EH (cell line): ENCODE data around the gene APRT.
"Not testable (repeated sequence)": the region's sequence is repeated elsewhere in the genome, so short reads cannot be mapped to it uniquely, and the experiment has no call there.

Experiments used
- DNase-seq: peaks from one replicate; pipeline ENCODE4 v3.0.0-alpha.2; 2015; ENCODE audit warnings: low read depth

Gene APRT

DNA sequence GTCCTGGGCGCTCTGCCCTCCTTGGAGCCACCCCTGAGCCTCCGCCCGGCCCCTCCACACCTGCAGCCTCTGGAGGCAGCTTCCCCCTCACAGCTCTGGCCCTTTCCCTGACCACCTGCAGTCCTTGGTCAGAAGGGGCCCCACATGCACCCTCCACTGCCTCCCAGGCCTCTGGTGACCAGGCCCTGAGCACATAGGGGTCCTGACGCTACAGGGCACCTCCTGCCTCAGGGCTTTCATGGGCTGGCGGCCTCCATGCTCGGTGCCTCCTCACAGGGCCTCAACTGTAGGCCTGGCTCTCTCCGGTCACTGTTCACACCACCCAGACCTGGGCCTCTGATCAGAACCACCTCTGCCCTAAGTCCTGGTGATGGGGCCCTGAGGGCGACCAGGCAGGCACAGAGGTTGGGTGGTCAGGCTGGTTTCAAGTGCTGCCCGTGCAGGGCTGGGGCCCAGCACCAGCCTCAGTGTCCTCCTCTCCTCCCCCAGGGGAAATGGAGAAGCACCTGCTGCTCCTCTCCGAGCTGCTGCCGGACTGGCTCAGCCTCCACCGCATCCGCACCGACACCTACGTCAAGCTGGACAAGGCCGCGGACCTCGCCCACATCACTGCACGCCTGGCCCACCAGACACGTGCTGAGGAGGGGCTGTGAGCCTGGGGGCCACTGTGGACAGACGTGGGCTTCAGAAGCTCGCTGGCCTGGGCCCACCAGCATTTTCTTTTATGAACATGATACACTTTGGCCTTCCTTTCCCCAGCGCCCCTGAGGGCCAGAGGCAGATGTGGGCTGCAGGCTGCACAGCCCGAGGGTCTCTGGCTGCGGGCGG lies 3.9 kb downstream of the APRT start:
- no peak for DNase-seq

DNA sequence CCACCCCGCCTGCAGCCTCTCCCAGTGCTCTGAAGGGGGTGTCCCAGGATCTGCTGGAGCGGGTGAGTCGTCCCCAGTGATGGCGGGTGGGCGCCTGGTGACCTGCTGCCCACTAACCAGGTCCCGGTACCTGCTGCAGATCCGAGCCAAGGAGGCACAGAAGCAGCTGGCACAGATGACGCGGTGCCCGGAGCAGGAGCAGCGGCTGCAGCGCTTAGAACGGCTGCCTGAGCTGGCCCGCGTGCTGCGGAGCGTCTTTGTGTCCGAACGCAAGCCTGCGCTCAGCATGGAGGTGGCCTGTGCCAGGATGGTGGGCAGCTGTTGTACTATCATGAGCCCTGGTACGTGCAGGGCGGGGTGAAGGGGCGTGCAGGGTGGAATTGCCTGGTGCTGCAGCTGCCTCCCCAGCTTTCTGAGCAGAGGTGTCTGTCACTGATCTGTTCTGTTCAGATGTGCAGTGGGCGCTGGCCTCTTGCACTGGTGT lies 4.5 kb downstream of the APRT start:
- no peak for DNase-seq

DNA sequence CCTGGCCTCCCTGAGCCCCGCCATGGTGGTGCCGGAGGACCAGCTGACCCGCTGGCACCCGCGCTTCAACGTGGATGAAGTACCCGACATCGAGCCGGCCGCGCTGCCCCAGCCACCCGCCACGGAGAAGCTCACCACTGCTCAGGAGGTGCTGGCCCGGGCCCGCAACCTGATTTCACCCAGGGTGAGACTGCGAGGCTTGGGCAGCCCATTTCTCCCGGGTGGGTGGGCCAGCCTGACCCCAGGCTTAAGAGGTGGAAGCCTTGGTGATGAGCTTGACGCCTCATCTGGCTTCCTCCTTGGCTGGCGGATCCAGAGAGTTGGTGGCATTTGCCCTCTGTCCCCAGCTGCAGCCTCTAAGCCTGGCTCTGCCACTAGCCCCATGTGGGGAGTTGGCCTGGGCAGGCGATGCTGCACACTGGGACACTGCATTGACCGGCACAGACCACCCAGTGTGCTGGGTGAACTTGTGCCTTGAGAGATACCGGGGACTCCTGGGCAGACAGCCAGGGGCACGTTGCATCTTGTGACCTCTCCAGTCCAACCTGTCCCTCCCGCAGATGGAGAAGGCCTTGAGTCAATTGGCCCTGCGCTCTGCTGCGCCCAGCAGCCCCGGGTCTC lies 5.1 kb downstream of the APRT start:
- DNase-seq = no peak

GRCh38 chr16:88805887-88806393 lies 5.8 kb downstream of the APRT start:
- DNase-seq = no peak

DNA sequence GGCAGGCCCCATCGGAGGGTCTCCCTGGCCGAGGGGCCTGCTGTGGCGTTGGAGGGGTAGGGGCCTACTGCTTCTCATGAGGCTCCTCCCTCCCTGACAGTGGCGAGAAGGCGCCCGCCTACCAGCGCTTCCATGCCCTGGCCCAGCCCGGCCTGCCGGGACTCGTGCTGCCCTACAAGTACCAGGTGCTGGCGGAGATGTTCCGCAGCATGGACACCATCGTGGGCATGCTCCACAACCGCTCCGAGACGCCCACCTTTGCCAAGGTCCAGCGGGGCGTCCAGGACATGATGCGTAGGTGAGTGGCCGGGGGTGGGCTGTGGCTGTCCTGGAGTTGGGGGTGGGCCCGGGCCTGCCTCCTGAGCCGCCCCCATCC lies 6.4 kb downstream of the APRT start:
- no peak for DNase-seq

DNA sequence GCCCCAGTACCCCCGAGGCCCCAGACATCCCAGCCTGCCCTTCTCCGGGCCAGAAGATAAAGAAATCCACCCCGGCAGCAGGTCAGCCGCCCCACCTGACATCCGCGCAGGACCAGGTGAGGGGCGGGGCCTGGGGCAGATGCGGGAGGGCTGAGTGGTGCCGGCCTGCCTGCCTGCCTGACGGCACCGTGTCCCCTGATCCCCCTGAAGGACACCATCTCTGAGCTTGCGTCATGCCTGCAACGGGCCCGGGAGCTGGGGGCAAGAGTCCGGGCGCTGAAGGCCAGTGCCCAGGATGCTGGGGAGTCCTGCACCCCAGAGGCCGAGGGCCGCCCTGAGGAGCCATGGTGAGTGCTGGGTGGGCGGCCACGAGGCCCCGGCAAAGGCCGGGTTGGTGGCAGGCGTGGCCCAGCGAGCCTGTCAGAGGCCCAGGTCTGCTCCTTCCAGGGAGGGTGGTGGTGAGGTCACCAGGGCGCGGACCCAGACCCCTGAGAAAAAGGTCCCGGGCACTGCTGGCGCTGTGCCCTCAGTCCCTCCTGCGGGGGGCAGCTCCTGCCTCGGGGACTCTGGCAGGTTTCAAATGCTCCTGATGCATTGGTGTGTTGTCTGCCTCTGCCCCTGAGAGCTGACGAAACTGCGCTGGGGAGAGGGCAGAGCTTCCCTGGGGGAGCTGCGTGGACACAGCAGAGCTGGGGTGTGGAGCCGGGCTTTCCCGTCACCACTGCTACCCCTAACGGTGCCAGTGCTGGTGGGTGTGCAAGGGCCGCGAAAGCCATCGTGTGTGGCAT lies 7.0 kb downstream of the APRT start:
- no peak for DNase-seq

DNA sequence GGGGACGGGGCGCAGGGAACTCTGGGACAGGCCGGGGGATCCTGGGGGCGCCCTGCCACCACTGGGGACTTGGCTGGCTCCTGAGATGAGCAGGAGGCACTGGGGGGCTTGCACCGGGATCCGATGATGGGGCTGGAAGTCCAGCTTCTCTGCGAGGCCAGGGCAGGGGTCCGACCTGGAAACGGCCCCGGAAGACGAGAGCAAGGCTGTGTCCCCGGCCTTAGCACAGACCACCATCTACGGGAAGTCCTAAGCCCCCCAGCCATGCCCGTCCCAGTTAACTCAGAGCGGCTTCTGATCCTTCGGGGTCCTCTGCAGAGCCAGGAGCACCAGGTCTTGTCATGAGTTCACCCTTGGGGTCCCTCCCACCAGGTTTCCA lies 7.6 kb downstream of the APRT start:
- no peak for DNase-seq

GRCh38 chr16:88803264-88803987 lies 8.3 kb downstream of the APRT start, which contains the start of gene CDT1:
TSS of gene CDT1 (plus strand) at chr16:88803789. CDS start at chr16:88803832, 43 bp downstream.
- DNase-seq = peak; percentile 78

- DNase-seq = no peak
These were observed 11.5 kb downstream of the APRT start for GRCh38 chr16:88800277-88800592.

- no peak for DNase-seq
These were observed 12.0 kb downstream of the APRT start for GRCh38 chr16:88799569-88800276.

DNA sequence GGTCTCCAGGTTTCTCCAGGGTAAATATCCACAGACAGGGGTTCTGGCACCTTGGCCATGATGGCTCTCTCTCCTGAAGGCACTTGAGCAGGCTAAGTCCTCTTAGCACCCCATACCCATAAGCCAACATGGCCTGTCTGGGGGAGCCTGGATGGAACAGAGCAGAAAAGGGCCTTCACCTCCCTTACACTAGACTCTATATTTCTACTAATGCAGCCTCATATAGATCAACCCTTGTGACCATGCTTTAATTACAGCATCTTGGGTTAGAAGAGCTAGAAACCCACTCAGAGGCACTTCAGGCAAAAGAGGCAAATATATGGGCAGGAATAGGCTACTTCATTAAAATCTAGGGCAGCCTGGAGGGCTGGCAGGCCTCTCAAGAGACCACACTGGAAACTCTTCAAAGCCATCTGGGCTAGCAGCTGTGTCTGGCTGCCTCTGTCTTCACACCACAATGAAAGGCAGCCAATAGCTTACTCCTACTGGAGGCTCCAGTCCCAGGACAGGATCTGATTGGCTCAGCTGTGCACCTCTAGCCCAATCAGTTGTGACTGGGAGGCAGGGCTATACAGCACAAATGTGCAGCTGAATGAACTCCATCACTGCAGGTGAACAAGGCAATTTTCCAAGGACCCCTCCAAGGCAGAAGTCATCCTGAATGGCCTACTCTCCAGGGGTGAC lies 12.8 kb downstream of the APRT start:
- no peak for DNase-seq

DNA sequence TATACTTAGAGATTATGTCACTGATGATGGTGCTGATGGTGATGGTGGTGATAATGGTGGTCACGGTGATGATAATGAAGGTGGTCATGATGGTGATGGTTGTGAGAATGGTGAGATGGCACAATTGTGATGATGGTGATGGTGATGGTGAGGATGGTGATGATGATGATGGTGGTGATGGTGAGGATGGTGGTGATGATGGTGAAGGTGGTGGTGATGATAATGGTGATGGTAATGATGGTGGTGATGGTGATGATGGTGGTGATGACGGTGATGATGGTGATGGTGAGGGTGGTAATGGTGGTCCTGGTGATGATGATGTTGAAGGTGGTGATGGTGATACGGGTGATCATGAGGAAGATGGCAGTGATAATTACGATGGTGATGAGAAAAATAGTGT lies 13.7 kb downstream of the APRT start:
- no peak for DNase-seq

- DNase-seq = no peak
These were observed 15.4 kb downstream of the APRT start for GRCh38 chr16:88796278-88796677.

GRCh38 chr16:88793251-88793954 lies 18.3 kb downstream of the APRT start:
- no peak for DNase-seq

GRCh38 chr16:88792668-88793250 lies 19.0 kb downstream of the APRT start:
- no peak for DNase-seq

- DNase-seq = peak; percentile 59
These were observed 19.6 kb downstream of the APRT start for GRCh38 chr16:88792078-88792550.

GRCh38 chr16:88790312-88791211 lies 21.2 kb downstream of the APRT start:
- DNase-seq = peak; percentile 51

GRCh38 chr16:88789594-88789993 lies 22.1 kb downstream of the APRT start:
- DNase-seq = no peak

- not testable (repeated sequence) for DNase-seq
These were observed 23.0 kb downstream of the APRT start for GRCh38 chr16:88788749-88789148.
